NT2/D1 (cell line): ENCODE measurements around the gene GDE1.

Experiments used
- DNase-seq: peaks from one replicate; pipeline ENCODE4 v3.0.0-alpha.2; 2011; ENCODE audit warnings: low read depth, low spot score
- H3K27me3 ChIP-seq: 2 replicates; pipeline ENCODE4 v1.6.0; 2011; ENCODE audit warnings: mild to moderate bottlenecking; ENCODE audit not compliant: insufficient read length, insufficient read depth
- H3K36me3 ChIP-seq: 2 replicates; pipeline ENCODE4 v1.6.1; 2011; ENCODE audit warnings: mild to moderate bottlenecking, low read length, mixed read lengths; ENCODE audit not compliant: insufficient read depth, insufficient read length
- H3K4me1 ChIP-seq: 2 replicates; pipeline ENCODE4 v1.5.1; 2011; ENCODE audit not compliant: insufficient read depth, insufficient read length
- H3K4me3 ChIP-seq: 2 replicates; pipeline ENCODE4 v1.5.1; 2011; ENCODE audit warnings: low read depth; ENCODE audit not compliant: insufficient read length
- H3K9ac ChIP-seq: 2 replicates; pipeline ENCODE4 v1.6.0; 2011; ENCODE audit warnings: low read depth; ENCODE audit not compliant: insufficient read length
- H3K9me3 ChIP-seq: 2 replicates; pipeline ENCODE4 v1.5.1; 2011; ENCODE audit warnings: mild to moderate bottlenecking, low read length; ENCODE audit not compliant: insufficient read depth
- SUZ12 ChIP-seq: IDR thresholded peaks from 2 replicates; pipeline ENCODE4 v1.6.1; 2011; ENCODE audit not compliant: insufficient read length, insufficient read depth; ENCODE audit errors: extremely low read depth
- YY1 ChIP-seq: IDR thresholded peaks from 2 replicates; pipeline ENCODE4 v1.6.1; 2011; ENCODE audit not compliant: insufficient read length, insufficient read depth
- ZNF274 ChIP-seq: IDR thresholded peaks from 2 replicates; pipeline ENCODE4 v1.6.1; 2011; ENCODE audit warnings: mild to moderate bottlenecking, low read depth, low read length

The GDE1 gene

DNA sequence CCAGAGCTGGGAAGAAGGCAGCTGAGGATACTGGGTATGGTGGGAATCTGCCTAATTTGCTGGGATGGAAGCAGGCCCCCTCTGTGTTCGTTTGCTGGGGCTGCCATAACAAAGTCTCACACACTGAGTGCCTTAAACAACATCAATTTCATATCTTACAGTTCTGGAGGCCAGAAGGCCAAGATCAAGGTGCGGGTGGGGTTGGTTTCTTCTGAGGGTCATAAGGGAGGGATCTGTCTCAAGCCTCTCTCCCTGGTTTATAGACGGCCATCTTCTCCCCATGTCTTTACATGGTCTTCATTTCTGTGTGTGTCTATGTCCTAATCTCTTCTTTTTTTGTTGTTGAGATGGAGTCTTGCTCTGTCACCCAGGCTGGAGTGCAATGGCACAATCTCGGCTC is 35.8 kb downstream of the GDE1 start:
- Histone ChIP-seq H3K4me1 (peaks cover 6% of the 10 kb centered on the region), H3K4me3 (no peak overlapping the region), H3K36me3 (no peaks in the 10 kb centered on the region), H3K9ac (no peak overlapping the region), H3K27me3 (no peaks in the 10 kb centered on the region), H3K9me3 (peaks cover 5% of the 10 kb centered on the region; the same call in 1 of the 2 replicates)
- TF ChIP-seq SUZ12 (no peak), ZNF274 (no peak), YY1 (no peak)
- no peak for DNase-seq

DNA sequence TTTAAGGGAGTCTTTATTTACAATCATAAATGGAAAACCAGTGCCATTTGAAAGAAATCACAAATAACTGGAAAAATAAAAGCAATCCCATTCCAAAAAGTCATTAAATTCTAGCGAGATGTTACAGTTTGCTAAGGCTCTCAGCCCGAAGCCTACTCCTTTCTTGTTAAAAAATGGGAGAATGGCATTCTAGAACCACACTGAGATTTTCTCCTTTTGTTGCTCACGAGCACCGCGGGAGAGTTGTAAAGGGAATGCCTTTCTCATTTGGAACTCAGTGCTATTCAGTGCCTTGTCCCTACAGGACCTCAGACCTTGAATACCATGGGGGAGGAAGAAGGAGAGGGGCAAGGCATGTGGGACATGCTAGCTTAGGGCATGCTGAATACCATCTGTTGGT is 36.3 kb downstream of the GDE1 start:
- no peak for TF ChIP-seq ZNF274
- TF ChIP-seq YY1, result no peak
- no peak for TF ChIP-seq SUZ12
- H3K4me1 ChIP-seq, result peaks cover 6% of the 10 kb centered on the region
- H3K27me3 ChIP-seq, result no peaks in the 10 kb centered on the region
- no peak for DNase-seq
- H3K36me3 ChIP-seq, result no peaks in the 10 kb centered on the region
- peaks cover 5% of the 10 kb centered on the region; the same call in 1 of the 2 replicates for H3K9me3 ChIP-seq
- no peak overlapping the region for H3K4me3 ChIP-seq
- no peak overlapping the region for H3K9ac ChIP-seq

- H3K9me3 ChIP-seq, result peaks cover 5% of the 10 kb centered on the region; the same call in 1 of the 2 replicates
- H3K4me1 ChIP-seq, result peaks cover 6% of the 10 kb centered on the region
- TF ChIP-seq ZNF274 (no peak), YY1 (no peak), SUZ12 (no peak)
- H3K36me3 ChIP-seq, result no peaks in the 10 kb centered on the region
- H3K27me3 ChIP-seq, result no peaks in the 10 kb centered on the region
- DNase-seq, result no peak
- H3K4me3 ChIP-seq, result no peak overlapping the region
- no peak overlapping the region for H3K9ac ChIP-seq
Observed at GRCh38 chr16:19484096-19484495, 37.8 kb downstream of the GDE1 start.

DNA sequence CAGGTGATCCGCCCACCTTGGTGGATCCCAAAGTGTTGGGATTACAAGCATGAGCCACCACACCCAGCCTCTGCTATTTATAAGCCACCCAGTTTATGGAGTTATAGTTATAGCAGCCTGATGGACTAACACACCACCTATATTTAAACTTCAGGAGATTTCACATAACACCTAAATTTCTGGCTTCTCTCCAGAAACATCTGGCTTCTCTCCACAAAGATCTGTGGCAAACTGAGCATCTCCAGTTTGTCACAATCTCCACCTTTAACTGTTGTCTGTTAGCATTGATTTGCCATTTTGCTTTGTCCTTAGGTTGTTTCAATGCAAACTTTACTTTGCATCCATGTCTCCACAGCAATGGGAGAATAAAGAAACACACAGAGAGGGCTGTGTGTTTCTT is 39.6 kb downstream of the GDE1 start:
- TF ChIP-seq ZNF274, result no peak
- no peak for TF ChIP-seq YY1
- no peak for TF ChIP-seq SUZ12
- H3K36me3 ChIP-seq, result no peaks in the 10 kb centered on the region

DNA sequence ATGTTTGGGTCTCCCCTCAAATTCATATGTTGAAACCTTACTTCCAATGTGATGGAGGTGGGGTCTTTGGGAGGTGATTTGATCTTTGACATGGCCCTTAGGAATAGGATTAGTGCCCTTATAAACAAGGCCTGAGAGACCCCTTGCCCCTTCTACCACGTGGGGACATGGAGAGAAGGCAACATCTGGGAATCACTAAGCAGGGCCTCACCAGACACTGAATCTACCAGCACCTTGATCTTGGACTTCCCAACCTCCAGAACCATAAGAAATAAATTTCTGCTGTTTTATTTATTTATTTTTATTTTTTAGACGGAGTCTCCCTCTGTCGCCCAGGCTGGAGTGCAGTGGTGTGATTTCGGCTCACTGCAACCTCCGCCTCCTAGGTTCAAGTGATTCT is 40.1 kb downstream of the GDE1 start:
- Histone ChIP-seq H3K36me3 (no peaks in the 10 kb centered on the region), H3K4me3 (no peak overlapping the region), H3K9me3 (peaks cover 5% of the 10 kb centered on the region; the same call in 1 of the 2 replicates), H3K9ac (no peak overlapping the region), H3K27me3 (no peaks in the 10 kb centered on the region), H3K4me1 (peaks cover 1% of the 10 kb centered on the region)
- TF ChIP-seq SUZ12, result no peak
- no peak for TF ChIP-seq ZNF274
- TF ChIP-seq YY1, result no peak
- DNase-seq, result no peak

More for the DNA sequence above, 39.6 kb downstream of the GDE1 start:
- Histone ChIP-seq H3K4me3 (no peak overlapping the region), H3K27me3 (no peaks in the 10 kb centered on the region), H3K9me3 (peaks cover 5% of the 10 kb centered on the region; the same call in 1 of the 2 replicates), H3K4me1 (peaks cover 6% of the 10 kb centered on the region), H3K9ac (no peak overlapping the region)
- no peak for DNase-seq

GRCh38 chr16:19481296-19481695 is 40.6 kb downstream of the GDE1 start:
- no peaks in the 10 kb centered on the region for H3K4me1 ChIP-seq
- no peak for DNase-seq
- no peak overlapping the region for H3K4me3 ChIP-seq
- no peaks in the 10 kb centered on the region for H3K27me3 ChIP-seq
- TF ChIP-seq SUZ12 (no peak), YY1 (no peak), ZNF274 (no peak)
- H3K36me3 ChIP-seq, result no peaks in the 10 kb centered on the region
- peaks cover 5% of the 10 kb centered on the region; the same call in 1 of the 2 replicates for H3K9me3 ChIP-seq
- H3K9ac ChIP-seq, result no peak overlapping the region

- Histone ChIP-seq H3K4me3 (no peak overlapping the region), H3K4me1 (peaks cover 5% of the 10 kb centered on the region), H3K9me3 (no peaks in the 10 kb centered on the region), H3K9ac (no peak overlapping the region), H3K27me3 (no peaks in the 10 kb centered on the region), H3K36me3 (no peaks in the 10 kb centered on the region)
- DNase-seq, result no peak
- no peak for TF ChIP-seq SUZ12
- TF ChIP-seq YY1, result no peak
- TF ChIP-seq ZNF274, result no peak
Observed at GRCh38 chr16:19479302-19479721, 42.6 kb downstream of the GDE1 start.
